NCI-H2029 treated with DMSO at 0.1 percent for 48 hours (cell line): ENCODE data around the gene RBMX2.

Experiments
- DNase-seq: peaks from one replicate; lab custom pipeline; 2025; lab: John Stamatoyannopoulos, UW

RBMX2 gene

GRCh38 chrX:130446974-130447373 is 45.2 kb downstream of the RBMX2 start:
- DNase-seq, result no peak
